Activated CD4-positive, alpha-beta T cell treated with anti-CD3 and anti-CD28 coated beads, Interleukin-10, Interleukin-2, amounts not matched to agents 100 ng/mL and 50 ng/mL, durations not matched to agents 16 hours and 8 hours (primary cell): Measurements from ENCODE around the gene LHFPL5.

Experiments used
- DNase-seq: peaks from one replicate; pipeline ENCODE4 v3.0.0-alpha.2; 2020

LHFPL5 gene

GRCh38 chr6:35804996-35805736 lies at the start of gene LHFPL5:
TSS of gene LHFPL5 (plus strand) at chr6:35805352. CDS start at chr6:35805671, 319 bp downstream.
- DNase-seq: peak; percentile 37

- peak; percentile 56 for DNase-seq
Measured at GRCh38 chr6:35757456-35758123, 47.6 kb upstream of the LHFPL5 start.

GRCh38 chr6:35759426-35759825 lies 45.7 kb upstream of the LHFPL5 start:
- DNase-seq: no peak

GRCh38 chr6:35765739-35766138 lies 39.4 kb upstream of the LHFPL5 start:
- DNase-seq: no peak

GRCh38 chr6:35769211-35769610 lies 35.9 kb upstream of the LHFPL5 start:
- DNase-seq: no peak

GRCh38 chr6:35771343-35771627 lies 33.9 kb upstream of the LHFPL5 start:
- DNase-seq: no peak

GRCh38 chr6:35774116-35774794 lies 30.9 kb upstream of the LHFPL5 start:
- no peak for DNase-seq

- DNase-seq: no peak
Measured at GRCh38 chr6:35775031-35775430, 30.1 kb upstream of the LHFPL5 start.

GRCh38 chr6:35776364-35777215 lies 28.6 kb upstream of the LHFPL5 start, which contains the start of gene CLPSL2:
TSS of gene CLPSL2 (plus strand) at chr6:35776598. CDS start at chr6:35776619, 21 bp downstream.
- no peak for DNase-seq

- no peak for DNase-seq
Measured at GRCh38 chr6:35777356-35778102, 27.6 kb upstream of the LHFPL5 start.

GRCh38 chr6:35778437-35778836 lies 26.7 kb upstream of the LHFPL5 start:
- no peak for DNase-seq

GRCh38 chr6:35780719-35781118 lies 24.4 kb upstream of the LHFPL5 start, which contains the start of gene CLPSL1:
TSS of gene CLPSL1 (plus strand) at chr6:35781019. CDS start at chr6:35781111, 92 bp downstream.
- DNase-seq: no peak

GRCh38 chr6:35781290-35781689 lies 23.9 kb upstream of the LHFPL5 start:
- DNase-seq: no peak

GRCh38 chr6:35782424-35782823 lies 22.7 kb upstream of the LHFPL5 start:
- DNase-seq: no peak

GRCh38 chr6:35784200-35784599 lies 21.0 kb upstream of the LHFPL5 start:
- DNase-seq: no peak

GRCh38 chr6:35786272-35786671 lies 18.9 kb upstream of the LHFPL5 start:
- DNase-seq: no peak

GRCh38 chr6:35786810-35787209 lies 18.3 kb upstream of the LHFPL5 start:
- no peak for DNase-seq

- no peak for DNase-seq
Measured at GRCh38 chr6:35787266-35788218, 17.6 kb upstream of the LHFPL5 start.

- DNase-seq: no peak
Measured at GRCh38 chr6:35788423-35788982, 16.6 kb upstream of the LHFPL5 start.

GRCh38 chr6:35790683-35791082 lies 14.5 kb upstream of the LHFPL5 start:
- no peak for DNase-seq
